ENCODE data around the gene DAPK2. TPM values are rescaled to one million over a fixed set of nuclear protein-coding genes. Genes with fewer than 3 reads are reported as not detected.

DAPK2 gene
- total RNA-seq, 1 experiment from 2014 or later, result 1.4 TPM

GRCh38 chr15:64093627-64094417 is 47.5 kb upstream of the DAPK2 start, which contains the start of gene CIAO2A:
Gene CIAO2A, minus strand, starts transcription at chr15:64093838. Its CDS starts 70 bp downstream, at chr15:64093768.
- Histone ChIP-seq H3K4me1 (peaks cover 18% of the 10 kb centered on the region), H3K4me3 (ENCODE audit: low read depth, low read length) (peak within 1 kb of the TSS; percentile 74), H3K9me3 (no peaks in the 10 kb centered on the region), H3K27me3 (replicated peaks; ENCODE audit: control insufficient read depth, insufficient read depth, low read length) (no peaks in the 10 kb centered on the region), H3K36me3 (ENCODE audit: control insufficient read depth, insufficient read depth, low read length) (no peaks in the 10 kb centered on the region)
- ChIA-PET CTCF (interaction anchor here (0.5 to 1.7 kb wide), 14 partner anchors 16 to 484 kb away, joined by 3 to 11 read pairs (median 4); partner anchors contain the start of gene DAPK2), POLR2A (interaction anchor here (0.5 to 1.2 kb wide), 4 partner anchors 38 to 249 kb away, joined by 3 to 5 read pairs (median 4); partner anchors contain the start of genes PPIB and SNX22)
- peaks cover 18% of the 10 kb centered on the region for H3K4me1 Mint-ChIP-seq (ENCODE audit: low read depth, unreplicated experiment)
- peak; percentile 94 to 98 for DNase-seq
- H3K9me3 Mint-ChIP-seq (ENCODE audit: unreplicated experiment), result no peaks in the 10 kb centered on the region
- H3K27ac Mint-ChIP-seq (ENCODE audit: unreplicated experiment), result peak within 1 kb of the TSS; percentile 99
- TF ChIP-seq, protein P1, sequence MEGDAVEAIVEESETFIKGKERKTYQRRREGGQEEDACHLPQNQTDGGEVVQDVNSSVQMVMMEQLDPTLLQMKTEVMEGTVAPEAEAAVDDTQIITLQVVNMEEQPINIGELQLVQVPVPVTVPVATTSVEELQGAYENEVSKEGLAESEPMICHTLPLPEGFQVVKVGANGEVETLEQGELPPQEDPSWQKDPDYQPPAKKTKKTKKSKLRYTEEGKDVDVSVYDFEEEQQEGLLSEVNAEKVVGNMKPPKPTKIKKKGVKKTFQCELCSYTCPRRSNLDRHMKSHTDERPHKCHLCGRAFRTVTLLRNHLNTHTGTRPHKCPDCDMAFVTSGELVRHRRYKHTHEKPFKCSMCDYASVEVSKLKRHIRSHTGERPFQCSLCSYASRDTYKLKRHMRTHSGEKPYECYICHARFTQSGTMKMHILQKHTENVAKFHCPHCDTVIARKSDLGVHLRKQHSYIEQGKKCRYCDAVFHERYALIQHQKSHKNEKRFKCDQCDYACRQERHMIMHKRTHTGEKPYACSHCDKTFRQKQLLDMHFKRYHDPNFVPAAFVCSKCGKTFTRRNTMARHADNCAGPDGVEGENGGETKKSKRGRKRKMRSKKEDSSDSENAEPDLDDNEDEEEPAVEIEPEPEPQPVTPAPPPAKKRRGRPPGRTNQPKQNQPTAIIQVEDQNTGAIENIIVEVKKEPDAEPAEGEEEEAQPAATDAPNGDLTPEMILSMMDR (IDR thresholded peaks at IDR 0.05; ENCODE audit: insufficient read depth in 1 of 2, low read depth in 1 of 2, low read length in 1 of 2, severe bottlenecking in 1 of 2, unreplicated experiment in 1 of 2), result no peak
- peaks cover 31% of the 10 kb centered on the region for H3K36me3 Mint-ChIP-seq (ENCODE audit: insufficient read depth, unreplicated experiment)
- no peaks in the 10 kb centered on the region for H3K27me3 Mint-ChIP-seq (ENCODE audit: insufficient read depth, unreplicated experiment)
- no TSS peak for BruUV-seq (replicated peaks)
- intact Hi-C loops (cut with micrococcal nuclease; ENCODE audit: unreplicated experiment), result loop anchor here (1.0 to 5.0 kb wide), 4 partner anchors 17 to 592 kb away; partner anchors contain the start of gene USP3
- H3K4me3 Mint-ChIP-seq (ENCODE audit: unreplicated experiment), result peak within 1 kb of the TSS; percentile 99

- Mint-ChIP-seq H3K4me1 (ENCODE audit: low read depth, unreplicated experiment) (peaks cover 18% of the 10 kb centered on the region), H3K36me3 (ENCODE audit: insufficient read depth, unreplicated experiment) (peaks cover 34% of the 10 kb centered on the region), H3K9me3 (ENCODE audit: unreplicated experiment) (no peaks in the 10 kb centered on the region), H3K4me3 (ENCODE audit: unreplicated experiment) (peak overlapping the region; percentile 99), H3K27me3 (ENCODE audit: insufficient read depth, unreplicated experiment) (no peaks in the 10 kb centered on the region), H3K27ac (ENCODE audit: unreplicated experiment) (peak overlapping the region; percentile 99)
- H3K36me3 ChIP-seq (ENCODE audit: control insufficient read depth, insufficient read depth, low read length), result no peaks in the 10 kb centered on the region; the same call in 1 of the 2 replicates
- H3K9me3 ChIP-seq, result no peaks in the 10 kb centered on the region
- peaks cover 18% of the 10 kb centered on the region for H3K4me1 ChIP-seq
- intact Hi-C loops (cut with micrococcal nuclease; ENCODE audit: unreplicated experiment), result loop anchor here (1.0 to 5.0 kb wide), 3 partner anchors 60 to 591 kb away; partner anchors contain the start of gene USP3
- H3K4me3 ChIP-seq (ENCODE audit: low read depth, low read length), result peak overlapping the region; percentile 74
- ChIA-PET CTCF (interaction anchor here (0.5 to 1.7 kb wide), 12 partner anchors 19 to 483 kb away, joined by 3 to 11 read pairs (median 4); partner anchors contain the start of gene DAPK2), POLR2A (interaction anchor here (0.6 to 1.2 kb wide), 3 partner anchors 39 to 248 kb away, joined by 3 to 5 read pairs (median 4); partner anchors contain the start of gene PPIB)
- peak; percentile 52 to 53 for DNase-seq
- BruUV-seq (replicated peaks), result TSS peak; percentile 64
- H3K27me3 ChIP-seq (replicated peaks; ENCODE audit: control insufficient read depth, insufficient read depth, low read length), result no peaks in the 10 kb centered on the region
- TF ChIP-seq, protein P1 (IDR thresholded peaks at IDR 0.05; ENCODE audit: insufficient read depth in 1 of 2, low read depth in 1 of 2, low read length in 1 of 2, severe bottlenecking in 1 of 2, unreplicated experiment in 1 of 2), result no peak
Measured at GRCh38 chr15:64092864-64093626, 46.8 kb upstream of the DAPK2 start.
